Measurements from ENCODE around the gene INPP5B.

GRCh38 chr1:37951041-37951782, 4.4 kb upstream of the INPP5B start:
- no peak for TF ChIP-seq CTCF (IDR thresholded peaks at IDR 0.05; ENCODE audit: low read depth, low read length)
- no peak for TF ChIP-seq EZH2phosphoT487 (IDR thresholded peaks at IDR 0.05; ENCODE audit: low read depth)
